CD4-positive, alpha-beta T cell (primary cell): ENCODE data around the gene CRYGN. TPM values are rescaled to one million over a fixed set of nuclear protein-coding genes. Genes with fewer than 3 reads are reported as not detected.

Source experiments
- ATAC-seq: fragments of 200-7000 bp; cut with Tn5 transposase; one replicate; pipeline ENCODE4 v1.10.0; 2022; ENCODE audit warnings: mild to moderate bottlenecking; ENCODE audit not compliant: poor library complexity
- CTCF ChIA-PET: fragments of 350-600 bp; sonication (Branson Sonifier 250); formaldehyde crosslinking; loops from one replicate; lab custom pipeline; 2021; ENCODE audit warnings: antibody characterized with exemption, inconsistent platforms; lab: Charles Lee
- POLR2A ChIA-PET: fragments of 350-600 bp; sonication (Branson Sonifier 250); formaldehyde crosslinking; loops from one replicate; lab custom pipeline; 2021; ENCODE audit warnings: antibody characterized with exemption, inconsistent platforms; lab: Charles Lee
- DNase-seq, 14 experiments: peaks; one replicate each; pipeline ENCODE4 v3.0.0-alpha.2; 2013 to 2020; ENCODE audit warnings: mixed read lengths in 2 of 14
- H3K27ac ChIP-seq, 2 donors: one replicate each; pipeline versions ENCODE4 v1.5.1 to v1.7.0; 2013; ENCODE audit warnings: low read length in 2 of 2, low read depth in 1 of 2, mild to moderate bottlenecking in 1 of 2
- H3K27me3 ChIP-seq, 2 experiments: 1 replicate in 1 of 2; 2 replicates in 1 of 2; pipeline versions ENCODE4 v1.6.1 to v1.7.0; 2013; ENCODE audit warnings: low read length in 2 of 2, control low read depth in 1 of 2, mild to moderate bottlenecking in 1 of 2, moderate library complexity in 1 of 2; ENCODE audit not compliant: insufficient read depth in 2 of 2, control insufficient read depth in 1 of 2
- H3K36me3 ChIP-seq: one replicate; pipeline ENCODE4 v1.6.1; 2013; ENCODE audit warnings: low read length, control low read depth; ENCODE audit not compliant: insufficient read depth
- H3K4me1 ChIP-seq: one replicate; pipeline ENCODE4 v1.6.1; 2013; ENCODE audit warnings: low read length, control low read depth; ENCODE audit not compliant: insufficient read depth
- H3K4me3 ChIP-seq: one replicate; pipeline ENCODE4 v1.5.1; 2013; ENCODE audit warnings: mild to moderate bottlenecking, low read length, moderate library complexity
- H3K9me3 ChIP-seq, 2 experiments: 1 replicate in 1 of 2; 2 replicates in 1 of 2; pipeline versions ENCODE4 v1.6.1 to v1.7.0; 2013; ENCODE audit warnings: low read length in 2 of 2, mild to moderate bottlenecking in 2 of 2, control low read depth in 1 of 2, moderate library complexity in 1 of 2; ENCODE audit not compliant: control insufficient read depth in 1 of 2, insufficient read depth in 1 of 2
- H3K27ac Mint-ChIP-seq: one replicate; pipeline ENCODE4 v1.8.0; 2020; ENCODE audit warnings: mixed read lengths
- H3K27me3 Mint-ChIP-seq: one replicate; pipeline ENCODE4 v1.8.0; 2021; ENCODE audit warnings: mixed read lengths
- H3K36me3 Mint-ChIP-seq: one replicate; pipeline ENCODE4 v1.8.0; 2021; ENCODE audit warnings: low read depth, mixed read lengths
- H3K4me1 Mint-ChIP-seq: one replicate; pipeline ENCODE4 v1.8.0; 2021; ENCODE audit warnings: low read depth, mixed read lengths
- H3K4me3 Mint-ChIP-seq: one replicate; pipeline ENCODE4 v1.8.0; 2020; ENCODE audit warnings: mild to moderate bottlenecking, mixed read lengths
- H3K9me3 Mint-ChIP-seq: one replicate; pipeline ENCODE4 v1.8.0; 2020; ENCODE audit warnings: mixed read lengths
- intact Hi-C, 2 experiments: fragments of 100-400 bp; cut with DNase I in 1 of 2; cut with micrococcal nuclease in 1 of 2; formaldehyde crosslinking; loops; one replicate each; pipeline versions ENCODE4 v1.15.1 to v1.9.0; 2023 to 2025; cut with DNase I, micrococcal nuclease
- total RNA-seq, 174 experiments: library from RNA in 2 of 174; stranded (reverse) in 2 of 174; gene quantifications; one replicate each; pipeline ENCODE4 v1.2.3 and lab custom pipeline; 2021 to 2026
- TF ChIP-seq, protein P1 (sequence below): fragments of 200-600 bp; IDR thresholded peaks from one replicate; pipeline ENCODE4 v1.8.0; 2022; ENCODE audit warnings: antibody characterized with exemption, mild to moderate bottlenecking

Gene CRYGN
- total RNA-seq, 2 experiments from 2014 or later, result 0.14 TPM; not detected in 1

DNA sequence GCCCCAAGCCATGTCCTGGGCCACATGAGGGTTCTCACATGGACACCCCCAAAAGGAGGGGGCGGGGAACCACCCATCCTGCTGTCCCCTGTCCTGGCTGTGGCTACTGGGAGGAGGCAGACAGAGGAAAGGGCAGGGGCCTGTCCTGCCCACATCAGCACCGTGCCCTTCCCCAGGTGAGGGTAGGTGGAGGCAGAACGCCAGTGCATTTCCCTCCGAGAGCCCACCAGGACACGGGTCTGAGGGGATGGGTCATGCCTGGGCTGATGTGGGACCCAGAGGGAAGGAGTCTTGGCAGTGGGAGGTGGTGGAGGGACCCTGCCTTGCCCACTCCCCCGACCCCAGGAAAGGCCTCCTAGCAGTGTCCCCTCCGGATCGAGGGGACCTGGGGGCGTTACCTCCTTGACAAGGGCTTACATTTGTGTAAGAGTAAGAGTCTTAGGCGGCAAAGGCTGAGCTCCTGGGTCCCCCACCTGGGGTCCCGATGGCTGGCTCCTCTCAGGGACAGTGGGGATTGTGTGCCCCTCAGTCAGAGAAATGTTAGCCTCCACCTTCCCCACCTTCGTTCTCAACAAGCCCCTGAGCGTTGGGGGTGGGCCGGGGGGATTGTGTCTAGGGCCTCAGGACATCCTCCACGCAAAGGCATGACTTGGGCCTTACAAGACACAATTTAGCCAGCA lies 6.1 kb downstream of the CRYGN start:
- intact Hi-C loops, result loop anchor here in 1 of 2 experiments (1.0 to 2.0 kb wide), 3 partner anchors 7 to 59 kb away; no protein-coding TSS in a partner anchor
- peak overlapping the region; percentile 24 to 67 for H3K27ac ChIP-seq
- H3K27ac Mint-ChIP-seq, result peak overlapping the region; percentile 88

DNA sequence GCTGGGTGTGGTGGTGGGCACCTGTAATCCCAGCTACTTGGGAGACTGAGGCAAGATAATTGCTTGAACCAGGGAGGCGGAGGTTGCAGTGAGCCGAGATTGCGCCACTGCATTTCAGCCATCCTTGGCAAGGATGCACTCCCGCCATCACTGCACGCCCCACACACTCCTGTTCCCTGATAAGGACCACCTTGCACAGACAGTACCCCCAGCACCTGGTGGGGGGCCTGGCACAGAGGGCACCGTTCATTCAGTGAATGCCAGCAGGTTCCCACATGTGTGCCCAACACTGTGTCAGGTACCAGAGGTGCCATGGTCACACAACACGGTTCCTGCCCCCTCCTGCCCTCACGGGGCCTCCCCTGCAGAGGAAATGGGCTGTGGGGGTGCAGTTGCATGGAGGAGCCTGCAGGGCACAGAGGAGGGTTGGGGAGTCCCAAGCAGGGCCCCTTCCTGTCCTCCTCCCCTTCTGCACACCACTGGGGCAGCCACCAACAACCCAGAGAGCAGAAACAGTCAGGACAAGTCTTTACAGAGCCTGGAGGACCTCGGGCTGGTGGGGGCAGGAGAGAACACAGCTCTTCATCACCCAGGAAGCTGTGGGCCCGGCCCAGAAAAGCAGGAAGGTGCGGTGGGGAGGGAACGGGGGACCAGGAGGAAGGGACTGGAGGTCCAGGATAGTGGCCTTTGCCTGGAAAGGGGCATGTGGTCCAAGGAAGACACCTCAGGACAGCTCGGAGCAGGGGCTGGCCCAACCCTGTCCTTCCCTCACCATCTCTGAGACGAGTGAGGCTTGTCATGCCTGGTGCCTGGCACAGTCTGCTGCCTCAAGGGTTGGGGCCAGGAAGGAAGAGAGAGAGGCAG lies 7.1 kb downstream of the CRYGN start:
- Mint-ChIP-seq H3K36me3 (no peaks in the 10 kb centered on the region), H3K27ac (peak overlapping the region; percentile 88), H3K9me3 (no peaks in the 10 kb centered on the region), H3K27me3 (no peaks in the 10 kb centered on the region), H3K4me1 (peaks cover 61% of the 10 kb centered on the region), H3K4me3 (peak overlapping the region; percentile 35)
- ATAC-seq (peak; percentile 51), DNase-seq (peak in 12 of 14 experiments; percentile 29 to 82 (median 51))
- POLR2A ChIA-PET, result interaction anchor here (0.6 to 4.5 kb wide), 4 partner anchors 8 to 201 kb away, joined by 3 to 31 read pairs (median 4); partner anchors contain the start of genes CHPF2 and CRYGN
- H3K27ac ChIP-seq, result peak overlapping the region; percentile 24 to 67
- peak overlapping the region; percentile 14 for H3K4me3 ChIP-seq
- CTCF ChIA-PET, result interaction anchor here (4.3 kb wide), 1 partner anchor 16 kb away, joined by 16 read pairs; no protein-coding TSS in a partner anchor
- intact Hi-C loops, result loop anchor here in 1 of 2 experiments (1.0 to 2.0 kb wide), 3 partner anchors 8 to 58 kb away; no protein-coding TSS in a partner anchor
- H3K36me3 ChIP-seq, result no peaks in the 10 kb centered on the region
- H3K9me3 ChIP-seq, result no peaks in the 10 kb centered on the region
- H3K27me3 ChIP-seq, result no peaks in the 10 kb centered on the region
- TF ChIP-seq, protein P1, sequence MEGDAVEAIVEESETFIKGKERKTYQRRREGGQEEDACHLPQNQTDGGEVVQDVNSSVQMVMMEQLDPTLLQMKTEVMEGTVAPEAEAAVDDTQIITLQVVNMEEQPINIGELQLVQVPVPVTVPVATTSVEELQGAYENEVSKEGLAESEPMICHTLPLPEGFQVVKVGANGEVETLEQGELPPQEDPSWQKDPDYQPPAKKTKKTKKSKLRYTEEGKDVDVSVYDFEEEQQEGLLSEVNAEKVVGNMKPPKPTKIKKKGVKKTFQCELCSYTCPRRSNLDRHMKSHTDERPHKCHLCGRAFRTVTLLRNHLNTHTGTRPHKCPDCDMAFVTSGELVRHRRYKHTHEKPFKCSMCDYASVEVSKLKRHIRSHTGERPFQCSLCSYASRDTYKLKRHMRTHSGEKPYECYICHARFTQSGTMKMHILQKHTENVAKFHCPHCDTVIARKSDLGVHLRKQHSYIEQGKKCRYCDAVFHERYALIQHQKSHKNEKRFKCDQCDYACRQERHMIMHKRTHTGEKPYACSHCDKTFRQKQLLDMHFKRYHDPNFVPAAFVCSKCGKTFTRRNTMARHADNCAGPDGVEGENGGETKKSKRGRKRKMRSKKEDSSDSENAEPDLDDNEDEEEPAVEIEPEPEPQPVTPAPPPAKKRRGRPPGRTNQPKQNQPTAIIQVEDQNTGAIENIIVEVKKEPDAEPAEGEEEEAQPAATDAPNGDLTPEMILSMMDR, result peak; percentile 58
- peaks cover 66% of the 10 kb centered on the region for H3K4me1 ChIP-seq

More for the DNA sequence above, 6.1 kb downstream of the CRYGN start:
- Histone ChIP-seq H3K4me1 (peaks cover 60% of the 10 kb centered on the region), H3K27me3 (no peaks in the 10 kb centered on the region), H3K36me3 (no peaks in the 10 kb centered on the region), H3K9me3 (no peaks in the 10 kb centered on the region), H3K4me3 (no peak overlapping the region)
- Mint-ChIP-seq H3K9me3 (no peaks in the 10 kb centered on the region), H3K4me3 (no peak overlapping the region), H3K36me3 (no peaks in the 10 kb centered on the region), H3K27me3 (no peaks in the 10 kb centered on the region), H3K4me1 (peaks cover 55% of the 10 kb centered on the region)
- TF ChIP-seq, protein P1, result no peak
- DNase-seq, result no peak
- ChIA-PET CTCF (interaction anchor here (4.3 kb wide), 1 partner anchor 15 kb away, joined by 16 read pairs; no protein-coding TSS in a partner anchor), POLR2A (interaction anchor here (0.9 to 4.5 kb wide), 2 partner anchors 7 to 202 kb away, joined by 3 to 31 read pairs; partner anchors contain the start of genes CHPF2 and CRYGN)
- ATAC-seq, result no peak

DNA sequence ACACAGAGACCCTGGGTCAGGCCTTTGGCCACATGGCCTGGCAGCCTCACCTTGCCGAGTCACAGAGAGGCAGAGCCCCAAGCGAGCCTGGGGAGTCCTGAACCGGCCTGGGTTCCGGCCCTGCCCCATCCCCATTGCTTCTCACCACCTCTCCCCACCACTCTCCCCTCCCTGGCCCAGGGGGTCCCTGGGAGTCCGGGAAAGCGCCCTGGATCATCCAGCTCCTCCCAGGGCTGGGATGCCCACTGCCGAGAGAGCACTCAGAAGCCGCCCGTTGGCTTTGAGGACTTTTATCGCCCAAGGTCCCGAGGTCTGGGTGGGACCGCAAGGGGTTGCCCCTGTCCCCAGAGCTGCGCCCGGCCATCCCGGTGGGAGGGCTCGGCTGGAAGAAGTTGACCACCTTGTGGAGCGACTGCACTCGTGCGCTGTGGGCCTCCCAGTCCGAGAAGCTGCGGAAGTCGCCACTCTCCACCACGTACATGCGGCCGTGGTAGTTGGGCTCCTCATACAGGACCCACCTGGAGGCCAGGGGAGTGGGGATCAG lies 8.1 kb downstream of the CRYGN start:
- ChIA-PET CTCF (interaction anchor here (4.3 kb wide), 1 partner anchor 17 kb away, joined by 16 read pairs; no protein-coding TSS in a partner anchor), POLR2A (interaction anchor here (1.3 to 4.5 kb wide), 2 partner anchors 9 to 16 kb away, joined by 3 to 31 read pairs; partner anchors contain the start of gene CRYGN)
- Mint-ChIP-seq H3K27me3 (no peaks in the 10 kb centered on the region), H3K4me1 (peaks cover 63% of the 10 kb centered on the region), H3K36me3 (no peaks in the 10 kb centered on the region), H3K9me3 (no peaks in the 10 kb centered on the region), H3K27ac (peak overlapping the region; percentile 85), H3K4me3 (no peak overlapping the region)
- H3K4me3 ChIP-seq, result no peak overlapping the region
- TF ChIP-seq, protein P1, result no peak
- ATAC-seq, result no peak
- intact Hi-C loops, result loop anchor here (1.0 to 2.0 kb wide), 3 partner anchors 11 to 57 kb away; no protein-coding TSS in a partner anchor
- no peak for DNase-seq
- H3K9me3 ChIP-seq, result no peaks in the 10 kb centered on the region
- peak overlapping the region in 1 of 2 donors; percentile 22 for H3K27ac ChIP-seq
- no peaks in the 10 kb centered on the region for H3K36me3 ChIP-seq
- H3K4me1 ChIP-seq, result peaks cover 77% of the 10 kb centered on the region
- H3K27me3 ChIP-seq, result no peaks in the 10 kb centered on the region
